CD4-positive, alpha-beta T cell (primary cell): ENCODE measurements around the gene SLC38A10. TPM values are rescaled to one million over a fixed set of nuclear protein-coding genes. Genes with fewer than 3 reads are reported as not detected.

Experiments
- ATAC-seq: fragments of 200-7000 bp; cut with Tn5 transposase; one replicate; pipeline ENCODE4 v1.10.0; 2022; ENCODE audit warnings: mild to moderate bottlenecking; ENCODE audit not compliant: poor library complexity
- CTCF ChIA-PET: fragments of 350-600 bp; sonication (Branson Sonifier 250); formaldehyde crosslinking; loops from one replicate; lab custom pipeline; 2021; ENCODE audit warnings: antibody characterized with exemption, inconsistent platforms; lab: Charles Lee
- POLR2A ChIA-PET: fragments of 350-600 bp; sonication (Branson Sonifier 250); formaldehyde crosslinking; loops from one replicate; lab custom pipeline; 2021; ENCODE audit warnings: antibody characterized with exemption, inconsistent platforms; lab: Charles Lee
- DNase-seq, 14 experiments: peaks; one replicate each; pipeline ENCODE4 v3.0.0-alpha.2; 2013 to 2020; ENCODE audit warnings: mixed read lengths in 2 of 14
- H3K27ac ChIP-seq, 2 donors: one replicate each; pipeline versions ENCODE4 v1.5.1 to v1.7.0; 2013; ENCODE audit warnings: low read length in 2 of 2, low read depth in 1 of 2, mild to moderate bottlenecking in 1 of 2
- H3K27me3 ChIP-seq, 2 experiments: 1 replicate in 1 of 2; 2 replicates in 1 of 2; pipeline versions ENCODE4 v1.6.1 to v1.7.0; 2013; ENCODE audit warnings: low read length in 2 of 2, control low read depth in 1 of 2, mild to moderate bottlenecking in 1 of 2, moderate library complexity in 1 of 2; ENCODE audit not compliant: insufficient read depth in 2 of 2, control insufficient read depth in 1 of 2
- H3K36me3 ChIP-seq: one replicate; pipeline ENCODE4 v1.6.1; 2013; ENCODE audit warnings: low read length, control low read depth; ENCODE audit not compliant: insufficient read depth
- H3K4me1 ChIP-seq: one replicate; pipeline ENCODE4 v1.6.1; 2013; ENCODE audit warnings: low read length, control low read depth; ENCODE audit not compliant: insufficient read depth
- H3K4me3 ChIP-seq: one replicate; pipeline ENCODE4 v1.5.1; 2013; ENCODE audit warnings: mild to moderate bottlenecking, low read length, moderate library complexity
- H3K9me3 ChIP-seq, 2 experiments: 1 replicate in 1 of 2; 2 replicates in 1 of 2; pipeline versions ENCODE4 v1.6.1 to v1.7.0; 2013; ENCODE audit warnings: low read length in 2 of 2, mild to moderate bottlenecking in 2 of 2, control low read depth in 1 of 2, moderate library complexity in 1 of 2; ENCODE audit not compliant: control insufficient read depth in 1 of 2, insufficient read depth in 1 of 2
- H3K27ac Mint-ChIP-seq: one replicate; pipeline ENCODE4 v1.8.0; 2020; ENCODE audit warnings: mixed read lengths
- H3K27me3 Mint-ChIP-seq: one replicate; pipeline ENCODE4 v1.8.0; 2021; ENCODE audit warnings: mixed read lengths
- H3K36me3 Mint-ChIP-seq: one replicate; pipeline ENCODE4 v1.8.0; 2021; ENCODE audit warnings: low read depth, mixed read lengths
- H3K4me1 Mint-ChIP-seq: one replicate; pipeline ENCODE4 v1.8.0; 2021; ENCODE audit warnings: low read depth, mixed read lengths
- H3K4me3 Mint-ChIP-seq: one replicate; pipeline ENCODE4 v1.8.0; 2020; ENCODE audit warnings: mild to moderate bottlenecking, mixed read lengths
- H3K9me3 Mint-ChIP-seq: one replicate; pipeline ENCODE4 v1.8.0; 2020; ENCODE audit warnings: mixed read lengths
- intact Hi-C, 2 experiments: fragments of 100-400 bp; cut with DNase I in 1 of 2; cut with micrococcal nuclease in 1 of 2; formaldehyde crosslinking; loops; one replicate each; pipeline versions ENCODE4 v1.15.1 to v1.9.0; 2023 to 2025; cut with DNase I, micrococcal nuclease
- total RNA-seq, 174 experiments: library from RNA in 2 of 174; stranded (reverse) in 2 of 174; gene quantifications; one replicate each; pipeline ENCODE4 v1.2.3 and lab custom pipeline; 2021 to 2026
- TF ChIP-seq, protein P1 (sequence below): fragments of 200-600 bp; IDR thresholded peaks from one replicate; pipeline ENCODE4 v1.8.0; 2022; ENCODE audit warnings: antibody characterized with exemption, mild to moderate bottlenecking

Gene SLC38A10
- total RNA-seq, 2 experiments from 2014 or later = 22.8 to 26.4 TPM

DNA sequence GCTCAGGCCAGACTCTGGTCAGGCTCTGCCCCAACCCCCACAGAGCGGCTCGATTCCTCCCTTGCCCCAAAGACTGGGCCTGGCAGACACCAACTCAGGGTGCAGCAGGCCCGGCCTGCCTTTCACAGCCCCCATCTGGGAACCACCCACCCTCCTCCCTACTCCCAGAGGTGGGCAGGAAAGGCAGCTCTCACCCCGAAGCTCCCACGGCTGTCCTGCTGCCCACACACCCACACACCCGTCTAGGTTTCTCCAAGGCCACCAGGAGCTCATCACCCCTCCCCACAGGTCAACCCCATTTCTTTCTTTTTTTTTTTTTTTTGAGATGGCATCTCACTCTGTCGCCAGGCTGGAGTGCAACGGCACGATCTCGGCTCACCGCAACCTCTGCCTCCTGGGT, 76.1 kb downstream of the SLC38A10 start:
- Histone ChIP-seq H3K4me1 (peaks cover 25% of the 10 kb centered on the region), H3K9me3 (no peaks in the 10 kb centered on the region), H3K36me3 (peaks cover 7% of the 10 kb centered on the region), H3K27ac (no peak overlapping the region), H3K4me3 (no peak overlapping the region), H3K27me3 (no peaks in the 10 kb centered on the region)
- H3K4me3 Mint-ChIP-seq = no peak overlapping the region
- ChIA-PET CTCF (no interaction called here), POLR2A (no interaction called here)
- no peak overlapping the region for H3K27ac Mint-ChIP-seq
- H3K9me3 Mint-ChIP-seq = no peaks in the 10 kb centered on the region
- intact Hi-C loops = no loop called here
- no peaks in the 10 kb centered on the region for H3K36me3 Mint-ChIP-seq
- TF ChIP-seq, protein P1, sequence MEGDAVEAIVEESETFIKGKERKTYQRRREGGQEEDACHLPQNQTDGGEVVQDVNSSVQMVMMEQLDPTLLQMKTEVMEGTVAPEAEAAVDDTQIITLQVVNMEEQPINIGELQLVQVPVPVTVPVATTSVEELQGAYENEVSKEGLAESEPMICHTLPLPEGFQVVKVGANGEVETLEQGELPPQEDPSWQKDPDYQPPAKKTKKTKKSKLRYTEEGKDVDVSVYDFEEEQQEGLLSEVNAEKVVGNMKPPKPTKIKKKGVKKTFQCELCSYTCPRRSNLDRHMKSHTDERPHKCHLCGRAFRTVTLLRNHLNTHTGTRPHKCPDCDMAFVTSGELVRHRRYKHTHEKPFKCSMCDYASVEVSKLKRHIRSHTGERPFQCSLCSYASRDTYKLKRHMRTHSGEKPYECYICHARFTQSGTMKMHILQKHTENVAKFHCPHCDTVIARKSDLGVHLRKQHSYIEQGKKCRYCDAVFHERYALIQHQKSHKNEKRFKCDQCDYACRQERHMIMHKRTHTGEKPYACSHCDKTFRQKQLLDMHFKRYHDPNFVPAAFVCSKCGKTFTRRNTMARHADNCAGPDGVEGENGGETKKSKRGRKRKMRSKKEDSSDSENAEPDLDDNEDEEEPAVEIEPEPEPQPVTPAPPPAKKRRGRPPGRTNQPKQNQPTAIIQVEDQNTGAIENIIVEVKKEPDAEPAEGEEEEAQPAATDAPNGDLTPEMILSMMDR = no peak
- no peaks in the 10 kb centered on the region for H3K27me3 Mint-ChIP-seq
- H3K4me1 Mint-ChIP-seq = peaks cover 17% of the 10 kb centered on the region
- DNase-seq (no peak), ATAC-seq (no peak)

DNA sequence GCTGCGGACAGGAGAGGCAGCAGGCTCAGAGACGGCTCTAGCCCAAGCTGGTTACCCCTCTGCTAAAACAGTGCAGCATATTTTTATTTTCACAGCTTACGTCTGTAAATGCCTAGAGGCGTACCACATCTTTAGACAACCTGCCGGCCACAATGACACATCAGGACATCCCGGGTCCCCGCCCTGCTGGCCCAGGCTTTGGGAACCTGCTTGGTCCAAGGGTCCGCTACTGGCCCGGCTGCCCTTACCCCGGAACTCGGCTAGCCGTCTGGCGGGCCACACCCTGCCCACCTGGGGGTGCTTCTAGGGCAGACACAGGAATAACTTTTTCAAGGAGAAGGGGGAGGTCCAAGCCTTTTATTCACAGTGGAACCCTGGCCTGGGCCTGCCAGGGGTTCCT, 76.6 kb downstream of the SLC38A10 start:
- H3K36me3 ChIP-seq = peaks cover 7% of the 10 kb centered on the region
- no peak for DNase-seq
- Mint-ChIP-seq H3K4me3 (no peak overlapping the region), H3K36me3 (no peaks in the 10 kb centered on the region), H3K27me3 (no peaks in the 10 kb centered on the region), H3K4me1 (peaks cover 12% of the 10 kb centered on the region), H3K27ac (no peak overlapping the region), H3K9me3 (no peaks in the 10 kb centered on the region)
- ATAC-seq = no peak
- ChIA-PET CTCF (no interaction called here), POLR2A (no interaction called here)
- H3K27me3 ChIP-seq = no peaks in the 10 kb centered on the region
- H3K4me3 ChIP-seq = no peak overlapping the region
- intact Hi-C loops = no loop called here
- H3K27ac ChIP-seq = no peak overlapping the region
- TF ChIP-seq, protein P1 = no peak
- no peaks in the 10 kb centered on the region for H3K9me3 ChIP-seq
- peaks cover 20% of the 10 kb centered on the region for H3K4me1 ChIP-seq

GRCh38 chr17:81217491-81217890, 77.6 kb downstream of the SLC38A10 start:
- intact Hi-C loops = no loop called here
- CTCF ChIA-PET = no interaction called here
- Histone ChIP-seq H3K4me3 (no peak overlapping the region), H3K36me3 (peaks cover 7% of the 10 kb centered on the region), H3K27ac (no peak overlapping the region), H3K9me3 (no peaks in the 10 kb centered on the region), H3K27me3 (no peaks in the 10 kb centered on the region), H3K4me1 (peaks cover 16% of the 10 kb centered on the region)
- H3K36me3 Mint-ChIP-seq = no peaks in the 10 kb centered on the region
- ATAC-seq (no peak), DNase-seq (no peak)
- no peak overlapping the region for H3K27ac Mint-ChIP-seq
- TF ChIP-seq, protein P1 = no peak
- no peaks in the 10 kb centered on the region for H3K9me3 Mint-ChIP-seq
- POLR2A ChIA-PET = no interaction called here
- no peaks in the 10 kb centered on the region for H3K27me3 Mint-ChIP-seq
- peaks cover 6% of the 10 kb centered on the region for H3K4me1 Mint-ChIP-seq
- no peak overlapping the region for H3K4me3 Mint-ChIP-seq
